ENCODE measurements around the gene NMUR1. TPM values are rescaled to one million over a fixed set of nuclear protein-coding genes. Genes with fewer than 3 reads are reported as not detected.

Gene NMUR1
- total and polyA plus RNA-seq, 7 donors: 0.03 to 0.10 (median 0.06) TPM; not detected in 1

DNA sequence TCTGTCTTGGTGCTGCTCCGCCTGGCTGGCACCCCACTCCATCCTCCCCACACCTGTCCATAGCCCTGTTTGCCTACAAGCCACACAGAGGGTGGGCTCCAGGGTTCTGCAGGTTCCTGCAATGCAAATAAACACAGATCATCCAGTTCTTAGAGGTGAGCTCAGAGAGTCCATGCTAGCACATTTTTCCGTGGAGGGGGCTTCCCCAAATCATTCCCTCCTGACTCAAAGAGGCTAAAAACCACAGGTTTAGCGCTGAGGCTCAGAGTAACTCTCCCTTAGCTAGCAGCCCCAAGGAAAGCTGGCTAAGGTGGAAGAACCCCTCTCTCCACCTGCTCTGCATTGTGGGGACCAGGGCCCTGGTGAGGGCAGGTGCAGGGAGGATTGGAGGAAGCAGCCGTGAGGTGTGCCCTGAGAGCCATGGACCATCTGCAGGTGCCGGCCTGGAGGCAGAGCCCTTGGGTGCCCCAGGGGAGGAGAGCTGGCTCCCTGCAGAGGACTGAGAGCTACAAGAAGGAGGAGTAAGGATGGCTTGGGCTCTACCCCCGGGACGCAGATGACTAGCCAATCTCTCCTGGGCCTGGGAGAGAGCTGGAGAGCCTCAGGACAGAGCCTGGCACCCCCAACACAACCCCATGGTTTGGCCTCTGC is 38.7 kb upstream of the NMUR1 start:
- TF ChIP-seq, protein P1, sequence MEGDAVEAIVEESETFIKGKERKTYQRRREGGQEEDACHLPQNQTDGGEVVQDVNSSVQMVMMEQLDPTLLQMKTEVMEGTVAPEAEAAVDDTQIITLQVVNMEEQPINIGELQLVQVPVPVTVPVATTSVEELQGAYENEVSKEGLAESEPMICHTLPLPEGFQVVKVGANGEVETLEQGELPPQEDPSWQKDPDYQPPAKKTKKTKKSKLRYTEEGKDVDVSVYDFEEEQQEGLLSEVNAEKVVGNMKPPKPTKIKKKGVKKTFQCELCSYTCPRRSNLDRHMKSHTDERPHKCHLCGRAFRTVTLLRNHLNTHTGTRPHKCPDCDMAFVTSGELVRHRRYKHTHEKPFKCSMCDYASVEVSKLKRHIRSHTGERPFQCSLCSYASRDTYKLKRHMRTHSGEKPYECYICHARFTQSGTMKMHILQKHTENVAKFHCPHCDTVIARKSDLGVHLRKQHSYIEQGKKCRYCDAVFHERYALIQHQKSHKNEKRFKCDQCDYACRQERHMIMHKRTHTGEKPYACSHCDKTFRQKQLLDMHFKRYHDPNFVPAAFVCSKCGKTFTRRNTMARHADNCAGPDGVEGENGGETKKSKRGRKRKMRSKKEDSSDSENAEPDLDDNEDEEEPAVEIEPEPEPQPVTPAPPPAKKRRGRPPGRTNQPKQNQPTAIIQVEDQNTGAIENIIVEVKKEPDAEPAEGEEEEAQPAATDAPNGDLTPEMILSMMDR (IDR thresholded peaks at IDR 0.05): no peak
- H3K36me3 ChIP-seq (ENCODE audit: insufficient read depth in 1 of 2, low read depth in 1 of 2): no peaks in the 10 kb centered on the region
- peak in 1 of 4 donors; percentile 33 for ATAC-seq

DNA sequence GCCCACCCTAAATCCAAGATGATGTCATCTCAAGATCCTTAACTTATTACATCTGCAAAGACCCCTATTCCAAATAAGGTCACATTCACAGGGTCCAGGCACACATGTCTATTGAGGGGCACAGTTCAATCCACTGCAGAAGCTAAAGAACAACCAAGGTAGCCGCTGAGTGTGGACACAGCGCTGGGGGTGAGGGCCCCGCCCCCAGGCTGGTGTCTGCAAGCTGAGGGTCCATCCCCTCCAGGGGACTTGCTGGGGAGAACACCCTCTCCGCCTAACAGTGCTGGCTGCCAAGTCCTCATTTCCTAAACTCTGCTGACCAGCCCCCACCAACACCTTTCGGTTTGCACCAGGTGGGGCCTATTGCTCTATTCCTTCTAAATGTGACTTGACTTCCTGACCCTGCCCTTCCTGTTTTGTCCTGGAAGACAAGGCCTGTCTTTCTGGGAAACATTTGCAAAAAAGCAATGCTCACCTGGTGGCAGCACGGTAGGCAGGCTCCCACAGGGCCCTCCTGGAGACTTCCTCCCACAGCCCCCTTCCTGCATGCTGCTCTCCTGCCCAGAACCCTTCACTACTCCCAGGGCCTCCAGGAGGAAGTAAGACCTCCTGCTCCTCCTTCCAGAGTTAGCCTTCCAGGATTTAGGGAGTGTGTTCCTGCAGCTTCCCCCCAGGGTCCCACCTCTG is 38.0 kb upstream of the NMUR1 start:
- Histone ChIP-seq H3K4me3 (no peak overlapping the region), H3K27ac (no peak overlapping the region), H3K4me1 (no peaks in the 10 kb centered on the region), H3K9me3 (no peaks in the 10 kb centered on the region), H3K36me3 (ENCODE audit: insufficient read depth in 1 of 2, low read depth in 1 of 2) (no peaks in the 10 kb centered on the region), H3K27me3 (ENCODE audit: insufficient read depth in 3 of 3, low read length in 2 of 3) (no peaks in the 10 kb centered on the region)
- 68 to 91% (median 84%) methylated on average over 6 of the region's 6 CpGs for WGBS, 3 donors
- DNase-seq (no peak), ATAC-seq (no peak)
- intact Hi-C loops (cut with DNase I): no loop called here
- TF ChIP-seq, protein P1 (IDR thresholded peaks at IDR 0.05): no peak

More for the DNA sequence above, 38.7 kb upstream of the NMUR1 start:
- 82 to 94% (median 82%) methylated on average over 7 of the region's 7 CpGs for WGBS, 3 donors
- H3K9me3 ChIP-seq: no peaks in the 10 kb centered on the region
- no peaks in the 10 kb centered on the region for H3K4me1 ChIP-seq
- no peak for DNase-seq
- intact Hi-C loops (cut with DNase I): no loop called here
- no peaks in the 10 kb centered on the region for H3K27me3 ChIP-seq (ENCODE audit: insufficient read depth in 3 of 3, low read length in 2 of 3)
- H3K27ac ChIP-seq: no peak overlapping the region
- H3K4me3 ChIP-seq: no peak overlapping the region

DNA sequence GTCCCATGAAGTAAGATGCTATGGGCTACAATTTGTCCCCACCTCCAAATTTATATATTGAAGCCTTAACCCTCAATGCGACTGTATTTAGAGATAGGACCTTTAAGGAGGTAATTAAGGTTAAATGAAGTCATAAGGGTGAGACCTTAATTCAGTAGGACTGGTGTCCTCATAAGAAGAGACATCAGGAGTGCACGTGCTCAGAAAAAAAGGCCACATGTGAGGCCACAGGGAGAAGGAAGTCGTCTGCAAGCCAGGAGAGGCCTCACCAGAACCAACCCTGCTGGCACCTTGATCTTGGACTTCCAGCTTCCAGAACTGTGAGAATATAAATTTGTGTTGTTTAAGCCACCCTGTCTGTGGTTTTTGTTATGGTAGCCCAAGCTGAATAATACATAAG is 36.9 kb upstream of the NMUR1 start:
- WGBS, 3 donors: 89 to 96% (median 94%) methylated on average over 3 of the region's 3 CpGs
- DNase-seq: no peak

DNA sequence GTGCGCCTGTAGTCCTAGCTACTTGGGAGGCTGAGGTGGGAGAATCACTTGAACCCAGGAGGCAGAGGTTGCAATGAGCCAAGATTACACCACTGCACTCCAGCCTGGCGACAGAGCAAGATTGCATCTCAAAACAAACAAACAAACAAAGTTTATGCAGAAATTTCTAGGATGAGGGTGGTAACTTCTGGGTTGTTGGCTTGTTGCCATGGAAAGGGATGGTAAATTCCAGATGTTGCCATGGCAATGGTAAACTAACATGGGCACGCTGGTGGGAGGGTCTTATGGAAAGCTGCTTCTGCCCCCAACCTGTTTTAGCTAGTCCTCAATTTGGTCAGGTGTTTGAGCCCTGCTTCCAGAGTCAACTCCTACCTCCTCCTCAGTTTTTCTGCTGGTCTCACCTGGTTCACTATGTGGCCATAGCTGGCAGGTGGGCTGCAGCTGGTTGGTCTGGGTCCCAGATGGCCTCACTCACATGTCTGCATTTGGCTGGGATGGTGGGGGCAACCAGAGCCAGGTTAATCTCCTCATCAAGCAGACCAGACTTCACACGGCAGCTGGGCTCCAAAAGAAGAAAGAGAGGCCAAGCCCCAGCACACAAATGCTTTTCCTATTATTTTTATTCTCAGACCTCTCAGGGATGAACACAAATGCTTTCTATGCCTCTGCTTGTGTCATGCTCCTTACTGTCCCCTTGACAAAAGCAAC is 35.8 kb upstream of the NMUR1 start:
- no peak for ATAC-seq
- Histone ChIP-seq H3K27ac (no peak overlapping the region), H3K27me3 (ENCODE audit: insufficient read depth in 3 of 3, low read length in 2 of 3) (no peaks in the 10 kb centered on the region), H3K4me3 (no peak overlapping the region), H3K4me1 (no peaks in the 10 kb centered on the region), H3K9me3 (no peaks in the 10 kb centered on the region), H3K36me3 (ENCODE audit: insufficient read depth in 1 of 2, low read depth in 1 of 2) (no peaks in the 10 kb centered on the region)
- intact Hi-C loops (cut with DNase I): no loop called here
- DNase-seq: no peak
- TF ChIP-seq, protein P1 (IDR thresholded peaks at IDR 0.05): no peak
- WGBS, 3 donors: 71 to 74% (median 71%) methylated on average over 4 of the region's 4 CpGs

More for the DNA sequence above, 36.9 kb upstream of the NMUR1 start:
- Histone ChIP-seq H3K27ac (no peak overlapping the region), H3K27me3 (ENCODE audit: insufficient read depth in 3 of 3, low read length in 2 of 3) (no peaks in the 10 kb centered on the region), H3K4me1 (no peaks in the 10 kb centered on the region), H3K9me3 (no peaks in the 10 kb centered on the region), H3K36me3 (ENCODE audit: insufficient read depth in 1 of 2, low read depth in 1 of 2) (no peaks in the 10 kb centered on the region), H3K4me3 (no peak overlapping the region)
- no peak for ATAC-seq
- TF ChIP-seq, protein P1 (IDR thresholded peaks at IDR 0.05): no peak
- intact Hi-C loops (cut with DNase I): no loop called here
